ENCODE measurements around the gene C6orf52.

Gene C6orf52

GRCh38 chr6:10644225-10644624 is 50.2 kb downstream of the C6orf52 start:
- TF ChIP-seq ESRRG (CRISPR knock-in tag; IDR thresholded peaks at IDR 0.05) = no peak
- no peak for ATAC-seq

- TF ChIP-seq TSHZ2 (CRISPR knock-in tag; IDR thresholded peaks at IDR 0.05) (no peak), ESRRG (CRISPR knock-in tag; IDR thresholded peaks at IDR 0.05) (no peak), OSR1 (CRISPR knock-in tag; IDR thresholded peaks at IDR 0.05) (no peak), TOX (CRISPR knock-in tag; IDR thresholded peaks at IDR 0.05; ENCODE audit: borderline replicate concordance) (no peak), ZNF8 (CRISPR knock-in tag; IDR thresholded peaks at IDR 0.05) (no peak)
- no peak for ATAC-seq
Observed at GRCh38 chr6:10643201-10643651, 51.2 kb downstream of the C6orf52 start.

- no peak for ATAC-seq
Observed at GRCh38 chr6:10641528-10641927, 52.9 kb downstream of the C6orf52 start.

GRCh38 chr6:10640412-10640811 is 54.0 kb downstream of the C6orf52 start:
- no peak for ATAC-seq
- no peak for TF ChIP-seq RARB (CRISPR knock-in tag; IDR thresholded peaks at IDR 0.05)
- no peak for TF ChIP-seq PATZ1 (CRISPR knock-in tag; IDR thresholded peaks at IDR 0.05; ENCODE audit: borderline replicate concordance)
- TF ChIP-seq ZNF8 (CRISPR knock-in tag; IDR thresholded peaks at IDR 0.05) = no peak
- no peak for TF ChIP-seq ISL1 (CRISPR knock-in tag; IDR thresholded peaks at IDR 0.05)
- no peak for TF ChIP-seq ZNF565 (CRISPR knock-in tag; conservative IDR thresholded peaks at IDR 0.05; ENCODE audit: low read depth)
- no peak for TF ChIP-seq TSHZ2 (CRISPR knock-in tag; IDR thresholded peaks at IDR 0.05)
- no peak for TF ChIP-seq ZC3H10 (CRISPR knock-in tag; IDR thresholded peaks at IDR 0.05)
- TF ChIP-seq OSR1 (CRISPR knock-in tag; IDR thresholded peaks at IDR 0.05) = no peak
- no peak for TF ChIP-seq CREB5 (CRISPR knock-in tag; IDR thresholded peaks at IDR 0.05; ENCODE audit: low read depth)
- no peak for TF ChIP-seq ZFP30 (CRISPR knock-in tag; IDR thresholded peaks at IDR 0.05)
- TF ChIP-seq ZNF70 (CRISPR knock-in tag; IDR thresholded peaks at IDR 0.05) = no peak
- TF ChIP-seq CSRNP3 (CRISPR knock-in tag; IDR thresholded peaks at IDR 0.05) = no peak
- no peak for TF ChIP-seq PPARA (CRISPR knock-in tag; IDR thresholded peaks at IDR 0.05; ENCODE audit: borderline replicate concordance)
- TF ChIP-seq ESRRG (CRISPR knock-in tag; IDR thresholded peaks at IDR 0.05) = no peak
- TF ChIP-seq ARNTL (CRISPR knock-in tag; IDR thresholded peaks at IDR 0.05; ENCODE audit: borderline replicate concordance, low read depth) = no peak

More at GRCh38 chr6:10641528-10641927, 52.9 kb downstream of the C6orf52 start:
- TF ChIP-seq ZFP3 (CRISPR knock-in tag; IDR thresholded peaks at IDR 0.05) (no peak), CREB5 (CRISPR knock-in tag; IDR thresholded peaks at IDR 0.05; ENCODE audit: low read depth) (no peak), PATZ1 (CRISPR knock-in tag; IDR thresholded peaks at IDR 0.05; ENCODE audit: borderline replicate concordance) (no peak), OSR1 (CRISPR knock-in tag; IDR thresholded peaks at IDR 0.05) (no peak)
